DMS53 (cell line): ENCODE results near the gene CLEC14A.

ENCODE experiments used
- DNase-seq: peaks from one replicate; lab custom pipeline; 2025; lab: John Stamatoyannopoulos, UW

Gene CLEC14A

DNA sequence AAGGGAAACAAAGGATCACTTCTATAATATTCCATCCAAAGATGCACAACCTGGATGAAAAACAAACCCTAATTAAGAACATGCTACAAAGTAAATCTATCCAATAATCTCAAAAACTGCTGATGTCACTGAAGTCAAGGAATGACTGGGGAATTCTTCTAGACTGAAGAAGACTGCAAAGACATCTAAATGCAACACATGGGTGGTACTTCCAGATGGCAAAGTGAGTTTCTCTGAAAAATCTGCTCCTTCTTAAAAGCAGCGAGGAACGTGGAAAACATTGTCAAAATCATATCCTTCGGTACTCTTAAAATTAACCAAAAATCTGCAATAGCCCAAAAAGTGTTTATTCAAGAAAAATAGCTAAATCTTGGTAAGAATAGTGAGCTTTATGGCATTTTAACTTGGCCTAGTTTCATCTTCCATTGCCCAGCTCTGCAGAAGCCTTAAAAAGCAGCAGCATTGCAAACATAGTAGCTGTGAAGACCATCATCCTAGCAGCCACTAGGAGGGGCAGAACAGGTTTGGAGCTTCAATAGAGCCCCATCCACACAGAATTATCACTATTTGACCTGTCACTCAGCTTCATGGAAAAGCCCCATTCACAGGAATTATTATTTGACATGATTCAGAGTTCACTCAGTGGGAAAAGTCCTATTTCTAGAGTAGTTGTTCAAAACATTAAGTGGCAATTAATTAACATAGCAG is 7.4 kb downstream of the CLEC14A start:
- peak; percentile 5 for DNase-seq

DNA sequence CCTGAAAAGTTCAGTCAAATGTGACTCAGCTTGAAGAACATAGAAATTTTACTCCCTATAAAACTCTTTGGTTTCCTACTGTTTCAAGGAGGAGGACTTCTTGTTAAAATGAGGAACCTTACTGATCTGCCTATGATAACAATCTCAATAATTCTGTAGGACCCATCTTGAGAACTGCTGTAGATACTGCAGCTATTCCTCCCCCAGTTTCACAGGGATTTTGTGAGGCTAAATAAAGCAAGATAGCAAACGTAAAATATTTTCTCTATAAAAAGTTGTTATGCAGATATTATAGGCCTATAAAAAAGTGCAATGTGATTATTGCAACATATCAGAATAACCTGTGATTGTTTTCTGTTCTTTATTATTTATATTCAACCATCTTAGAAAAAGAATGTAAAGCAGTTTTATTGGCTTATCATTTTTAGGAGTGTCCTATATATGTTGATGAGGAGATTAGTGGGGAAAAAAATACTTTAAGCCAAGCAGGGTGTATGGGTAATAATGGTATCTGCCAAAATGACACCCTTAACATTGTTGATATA is 12.1 kb downstream of the CLEC14A start:
- no peak for DNase-seq

DNA sequence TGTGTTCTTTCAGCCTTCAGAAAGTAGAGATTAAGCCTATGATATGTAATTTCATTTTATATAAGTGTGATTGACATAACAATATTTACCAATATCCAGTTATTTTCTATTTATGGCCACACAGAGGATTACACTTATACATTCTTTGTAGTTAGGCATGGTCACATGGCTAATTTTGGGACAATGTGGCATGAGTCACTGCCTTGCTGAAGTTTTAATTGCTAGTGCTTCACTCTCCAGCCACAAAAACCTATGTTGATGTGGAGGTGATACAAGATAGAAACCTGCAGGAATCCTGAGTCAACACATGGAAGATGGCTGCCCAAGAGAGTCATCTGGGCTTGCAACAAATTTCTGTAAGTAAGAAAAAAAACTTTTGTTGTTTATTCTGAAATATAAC is 17.0 kb downstream of the CLEC14A start:
- no peak for DNase-seq

DNA sequence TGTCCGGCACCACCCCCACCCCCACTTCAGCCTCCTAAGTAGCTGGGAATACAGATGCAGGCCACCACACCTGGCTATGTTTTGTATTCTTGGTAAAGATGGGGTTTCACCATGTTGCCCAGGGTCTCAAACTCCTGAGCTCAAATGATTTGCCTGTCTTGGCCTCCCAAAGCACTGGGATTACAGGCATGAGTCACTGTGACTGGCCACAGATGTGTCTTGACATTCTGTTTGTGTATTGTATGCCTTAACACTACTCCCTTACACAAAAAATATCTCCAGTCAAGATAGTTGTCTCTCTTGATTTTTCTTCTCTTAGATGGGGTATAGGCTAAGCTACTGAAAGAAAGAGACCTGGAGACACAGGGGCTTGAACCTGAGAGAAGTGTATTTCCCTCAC is 17.6 kb downstream of the CLEC14A start:
- no peak for DNase-seq

DNA sequence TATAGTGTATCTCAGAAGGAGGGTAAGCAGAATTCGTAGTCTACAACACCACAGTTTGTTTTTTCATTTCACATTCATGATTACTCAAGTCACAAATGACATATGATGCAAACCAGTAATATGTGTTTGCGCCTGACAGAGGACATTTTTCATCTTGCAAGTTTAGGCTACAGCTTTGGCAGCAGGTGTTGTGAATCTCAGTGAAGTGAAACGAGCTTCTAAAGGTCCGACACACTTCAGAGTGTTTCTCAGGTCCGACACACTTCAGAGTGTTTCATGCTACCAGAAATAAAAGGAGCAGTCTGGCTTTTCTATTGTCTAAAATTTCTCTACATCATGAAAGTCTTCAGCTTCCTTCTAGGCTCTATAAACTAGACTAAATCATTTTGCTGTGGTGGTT is 22.7 kb downstream of the CLEC14A start:
- no peak for DNase-seq

DNA sequence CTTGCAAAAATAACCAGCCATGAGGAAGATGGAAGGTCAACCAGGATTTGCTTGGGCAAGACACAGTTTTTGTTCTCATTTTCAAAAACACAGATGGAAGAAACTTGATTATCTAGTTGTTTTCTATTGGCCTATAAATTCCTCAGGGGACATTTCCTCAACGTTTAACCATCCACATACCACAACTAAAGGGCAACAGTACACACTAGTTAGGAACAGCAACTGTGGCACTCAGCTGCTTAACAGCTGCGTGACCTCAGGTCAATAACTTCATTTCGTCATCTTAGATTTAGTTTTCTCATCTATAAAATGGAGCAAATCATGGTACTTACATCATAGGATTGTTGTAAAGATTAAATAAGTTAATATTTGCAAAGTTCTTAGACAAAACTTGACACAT is 29.5 kb downstream of the CLEC14A start:
- no peak for DNase-seq

DNA sequence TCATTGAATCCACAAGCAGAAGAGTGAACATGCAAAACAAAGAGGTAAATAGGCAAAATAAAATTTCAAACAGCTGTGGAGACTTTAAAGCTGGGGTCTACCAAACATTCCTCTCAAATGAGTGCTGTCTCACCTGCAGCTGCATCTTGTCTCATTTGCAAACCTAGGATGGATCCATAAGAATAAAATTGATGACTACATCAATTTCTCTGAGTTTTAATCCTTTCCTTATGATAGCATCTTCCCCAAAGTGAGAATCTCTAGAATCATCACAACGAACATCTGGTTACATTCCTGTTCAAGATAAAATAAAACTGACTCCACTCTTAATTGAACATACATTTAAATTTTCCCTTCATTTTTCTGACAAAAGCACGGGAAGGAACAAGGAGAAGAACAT is 29.9 kb downstream of the CLEC14A start:
- no peak for DNase-seq

DNA sequence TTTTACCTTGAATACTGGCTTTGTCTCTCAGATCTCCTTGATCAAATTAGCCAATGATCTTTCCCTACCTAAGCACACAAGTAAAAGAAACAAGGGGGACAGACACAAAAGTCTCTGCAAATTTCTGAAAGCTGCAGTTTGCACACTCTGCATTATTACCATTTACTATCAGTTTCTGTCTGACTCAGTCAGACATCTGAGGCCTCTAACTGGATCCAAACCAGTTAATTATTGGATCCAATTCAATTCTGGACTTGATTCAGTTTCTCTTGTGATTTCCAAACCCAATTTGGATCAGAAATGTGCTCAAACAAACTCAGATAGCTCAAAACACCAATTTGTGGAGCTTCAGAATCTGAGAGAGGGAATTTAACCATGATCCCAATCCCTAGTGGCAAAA is 31.6 kb downstream of the CLEC14A start:
- no peak for DNase-seq

DNA sequence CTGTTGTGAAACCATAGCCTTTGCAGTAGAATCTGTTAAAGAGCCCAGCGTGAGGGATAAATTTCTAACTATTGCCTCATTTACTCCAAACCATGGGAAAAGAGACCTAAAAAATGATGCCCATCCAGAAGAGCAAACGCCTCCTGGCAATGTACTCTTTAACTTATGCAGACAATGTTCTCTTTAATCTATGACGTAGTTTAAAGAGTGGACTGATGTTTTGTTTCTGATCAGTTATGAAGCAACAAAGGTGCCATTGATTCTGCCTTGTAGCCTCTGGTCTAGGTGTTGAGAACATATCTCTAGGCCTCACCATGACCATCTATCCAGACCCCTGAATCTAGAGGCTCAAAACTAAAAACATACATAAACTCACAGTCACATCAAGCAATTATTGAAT is 34.8 kb downstream of the CLEC14A start:
- DNase-seq, result no peak

DNA sequence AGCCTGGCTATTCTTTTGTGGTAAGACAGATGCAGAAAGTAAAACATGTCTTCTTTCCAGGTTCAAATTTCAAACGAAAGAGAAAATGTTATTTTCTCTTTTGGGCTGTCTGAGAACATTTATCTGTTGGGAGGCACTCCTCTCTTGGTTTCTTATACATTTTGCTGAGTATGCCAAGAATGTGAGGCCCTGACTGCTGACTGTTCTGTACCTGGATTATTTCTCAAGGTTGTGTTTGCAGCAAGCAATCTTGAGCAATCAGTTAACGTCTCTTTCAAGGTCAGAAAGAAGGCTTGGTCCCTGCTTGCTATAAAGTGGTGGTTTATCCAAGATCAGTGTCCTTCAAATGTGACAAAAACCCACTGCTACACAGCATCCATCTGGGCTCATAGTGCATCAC is 38.3 kb downstream of the CLEC14A start:
- no peak for DNase-seq

DNA sequence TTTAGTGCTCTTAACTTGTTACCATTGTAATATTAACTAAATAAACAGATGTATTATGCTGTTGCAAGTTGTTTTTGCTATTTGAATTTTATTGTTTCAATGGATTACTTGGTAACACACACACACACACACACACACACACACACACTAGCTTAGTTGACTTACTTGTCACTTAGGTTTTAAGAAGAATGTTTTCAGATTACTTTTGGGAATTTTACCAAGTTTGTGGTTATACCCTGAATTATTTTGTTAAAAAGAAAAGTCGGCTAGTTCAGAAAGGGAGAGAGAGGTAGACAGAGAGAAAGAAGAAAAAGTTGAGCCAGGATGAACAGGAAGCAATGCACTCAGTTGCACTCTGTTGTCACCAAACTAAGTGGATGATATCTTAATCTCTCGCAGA is 42.9 kb downstream of the CLEC14A start:
- no peak for DNase-seq

DNA sequence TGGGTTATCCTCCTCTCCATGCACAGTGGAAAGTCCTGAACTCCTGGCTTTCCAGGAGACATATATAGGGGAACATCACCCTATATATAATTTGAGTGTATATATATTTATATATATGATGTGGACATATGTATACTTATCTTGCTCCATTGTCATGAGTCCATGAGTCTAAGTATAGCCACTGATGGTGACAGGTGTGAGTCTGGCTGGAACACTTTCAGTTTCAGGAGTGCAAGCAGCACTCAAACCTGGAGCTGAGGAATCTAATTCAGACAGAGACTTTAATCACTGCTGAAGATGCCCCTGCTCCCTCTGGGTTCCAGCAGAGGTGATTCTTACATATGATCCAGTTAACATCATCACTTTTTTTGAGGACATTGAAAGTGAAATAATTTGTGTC is 43.8 kb downstream of the CLEC14A start:
- DNase-seq, result peak; percentile 22

DNA sequence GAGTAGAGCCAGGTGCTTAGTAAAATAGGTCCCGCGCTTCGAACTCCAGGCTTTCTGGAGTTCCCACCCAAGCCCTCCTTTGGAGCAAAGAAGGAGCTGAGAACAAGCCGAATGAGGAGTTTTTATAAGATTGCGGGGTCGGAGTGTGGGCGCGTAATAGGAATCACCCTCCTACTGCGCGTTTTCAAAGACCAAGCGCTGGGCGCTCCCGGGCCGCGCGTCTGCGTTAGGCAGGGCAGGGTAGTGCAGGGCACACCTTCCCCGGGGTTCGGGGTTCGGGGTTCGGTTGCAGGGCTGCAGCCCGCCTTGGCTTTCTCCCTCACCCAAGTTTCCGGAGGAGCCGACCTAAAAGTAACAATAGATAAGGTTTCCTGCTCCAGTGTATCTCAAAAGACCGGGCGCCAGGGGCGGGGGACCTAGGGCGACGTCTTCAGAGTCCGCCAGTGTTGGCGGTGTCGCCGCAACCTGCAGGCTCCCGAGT is 44.6 kb downstream of the CLEC14A start:
- DNase-seq, result peak; percentile 58

DNA sequence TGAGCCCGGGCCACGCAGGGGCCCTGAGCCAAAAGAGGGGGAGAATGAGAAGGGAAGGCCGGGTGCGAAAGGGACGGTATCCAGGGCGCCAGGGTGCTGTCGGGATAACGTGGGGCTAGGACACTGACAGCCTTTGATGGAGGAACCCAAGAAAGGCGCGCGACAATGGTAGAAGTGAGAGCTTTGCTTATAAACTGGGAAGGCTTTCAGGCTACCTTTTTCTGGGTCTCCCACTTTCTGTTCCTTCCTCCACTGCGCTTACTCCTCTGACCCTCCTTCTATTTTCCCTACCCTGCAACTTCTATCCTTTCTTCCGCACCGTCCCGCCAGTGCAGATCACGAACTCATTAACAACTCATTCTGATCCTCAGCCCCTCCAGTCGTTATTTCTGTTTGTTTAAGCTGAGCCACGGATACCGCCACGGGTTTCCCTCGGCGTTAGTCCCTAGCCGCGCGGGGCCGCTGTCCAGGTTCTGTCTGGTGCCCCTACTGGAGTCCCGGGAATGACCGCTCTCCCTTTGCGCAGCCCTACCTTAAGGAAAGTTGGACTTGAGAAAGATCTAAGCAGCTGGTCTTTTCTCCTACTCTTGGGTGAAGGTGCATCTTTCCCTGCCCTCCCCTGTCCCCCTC is 45.2 kb downstream of the CLEC14A start:
- peak; percentile 64 for DNase-seq

DNA sequence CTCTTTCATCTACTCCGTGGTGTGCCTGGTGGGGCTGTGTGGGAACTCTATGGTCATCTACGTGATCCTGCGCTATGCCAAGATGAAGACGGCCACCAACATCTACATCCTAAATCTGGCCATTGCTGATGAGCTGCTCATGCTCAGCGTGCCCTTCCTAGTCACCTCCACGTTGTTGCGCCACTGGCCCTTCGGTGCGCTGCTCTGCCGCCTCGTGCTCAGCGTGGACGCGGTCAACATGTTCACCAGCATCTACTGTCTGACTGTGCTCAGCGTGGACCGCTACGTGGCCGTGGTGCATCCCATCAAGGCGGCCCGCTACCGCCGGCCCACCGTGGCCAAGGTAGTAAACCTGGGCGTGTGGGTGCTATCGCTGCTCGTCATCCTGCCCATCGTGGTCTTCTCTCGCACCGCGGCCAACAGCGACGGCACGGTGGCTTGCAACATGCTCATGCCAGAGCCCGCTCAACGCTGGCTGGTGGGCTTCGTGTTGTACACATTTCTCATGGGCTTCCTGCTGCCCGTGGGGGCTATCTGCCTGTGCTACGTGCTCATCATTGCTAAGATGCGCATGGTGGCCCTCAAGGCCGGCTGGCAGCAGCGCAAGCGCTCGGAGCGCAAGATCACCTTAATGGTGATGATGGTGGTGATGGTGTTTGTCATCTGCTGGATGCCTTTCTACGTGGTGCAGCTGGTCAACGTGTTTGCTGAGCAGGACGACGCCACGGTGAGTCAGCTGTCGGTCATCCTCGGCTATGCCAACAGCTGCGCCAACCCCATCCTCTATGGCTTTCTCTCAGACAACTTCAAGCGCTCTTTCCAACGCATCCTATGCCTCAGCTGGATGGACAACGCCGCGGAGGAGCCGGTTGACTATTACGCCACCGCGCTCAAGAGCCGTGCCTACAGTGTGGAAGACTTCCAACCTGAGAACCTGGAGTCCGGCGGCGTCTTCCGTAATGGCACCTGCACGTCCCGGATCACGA is 46.0 kb downstream of the CLEC14A start:
- DNase-seq, result peak; percentile 88

DNA sequence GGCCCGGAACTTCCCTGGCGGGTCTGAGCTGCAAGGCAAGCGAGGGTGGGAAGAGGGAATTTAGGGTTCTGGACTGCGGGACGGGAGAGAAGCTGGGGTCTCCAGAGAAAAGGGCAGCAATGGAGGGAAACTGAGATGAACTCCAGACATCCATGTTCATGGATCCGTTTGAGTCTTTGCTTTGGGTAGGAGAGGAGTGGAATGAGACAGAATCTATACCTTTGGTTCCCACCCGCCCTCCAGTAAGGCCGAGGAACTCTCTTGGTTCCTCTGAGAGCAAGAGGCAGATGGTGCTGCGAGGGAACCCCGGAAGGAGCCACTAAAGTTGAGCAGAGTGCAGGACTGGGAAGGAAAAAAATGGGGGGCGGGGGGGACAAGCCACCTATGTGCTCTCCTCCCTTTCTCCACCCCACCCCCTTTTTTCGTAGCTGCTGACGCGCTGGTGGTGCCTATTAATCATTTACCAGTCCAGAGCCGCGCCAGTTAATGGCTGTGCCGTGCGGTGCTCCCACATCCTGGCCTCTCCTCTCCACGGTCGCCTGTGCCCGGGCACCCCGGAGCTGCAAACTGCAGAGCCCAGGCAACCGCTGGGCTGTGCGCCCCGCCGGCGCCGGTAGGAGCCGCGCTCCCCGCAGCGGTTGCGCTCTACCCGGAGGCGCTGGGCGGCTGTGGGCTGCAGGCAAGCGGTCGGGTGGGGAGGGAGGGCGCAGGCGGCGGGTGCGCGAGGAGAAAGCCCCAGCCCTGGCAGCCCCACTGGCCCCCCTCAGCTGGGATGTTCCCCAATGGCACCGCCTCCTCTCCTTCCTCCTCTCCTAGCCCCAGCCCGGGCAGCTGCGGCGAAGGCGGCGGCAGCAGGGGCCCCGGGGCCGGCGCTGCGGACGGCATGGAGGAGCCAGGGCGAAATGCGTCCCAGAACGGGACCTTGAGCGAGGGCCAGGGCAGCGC is 47.0 kb downstream of the CLEC14A start:
- peak; percentile 89 for DNase-seq

DNA sequence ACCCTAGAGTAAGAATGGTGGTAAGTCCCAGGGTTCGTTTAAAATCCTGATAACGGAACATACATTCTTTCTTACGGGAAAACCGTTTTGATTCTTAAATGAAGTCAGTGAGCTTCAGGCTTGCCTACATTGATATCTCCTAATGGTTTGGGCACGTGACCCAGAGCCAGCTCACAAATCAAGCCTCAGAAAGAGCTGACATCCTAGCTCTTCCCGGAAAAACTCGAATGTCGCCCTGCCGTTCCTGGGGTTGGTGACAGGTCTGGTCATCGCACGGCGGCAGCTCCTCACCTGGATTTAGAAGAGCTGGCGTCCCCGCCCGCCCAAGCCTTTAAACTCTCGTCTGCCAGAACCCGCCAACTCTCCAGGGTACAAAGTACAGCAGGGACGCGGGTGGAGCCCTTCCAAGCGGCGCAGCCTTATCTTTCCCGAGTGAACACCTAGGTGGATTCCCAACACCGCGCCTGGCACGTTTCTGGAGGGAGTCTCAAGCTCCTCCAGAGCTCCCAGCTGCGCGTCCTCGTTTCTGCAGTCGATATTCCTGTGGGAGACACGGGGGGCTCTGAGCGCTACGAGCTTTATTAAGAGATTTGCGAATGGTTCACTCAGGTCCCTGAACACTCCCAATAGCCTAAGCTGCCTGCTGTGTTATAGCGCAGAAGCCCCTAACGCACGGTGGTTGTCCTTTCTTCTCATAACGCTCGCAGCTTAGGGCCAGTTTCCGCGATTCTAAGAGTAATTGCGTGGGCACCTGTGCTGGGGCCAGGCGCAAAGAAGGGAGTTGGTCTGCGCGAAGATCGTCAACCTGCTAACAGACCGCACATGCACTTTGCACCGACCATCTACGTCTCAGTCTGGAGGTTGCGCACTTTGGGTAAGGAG is 47.9 kb downstream of the CLEC14A start, which contains the start of gene SSTR1:
Gene SSTR1, plus strand, starts transcription at position 169 of the 882 bp plus-strand sequence. CDS start 1,486 bp downstream, outside the sequence.
- peak; percentile 70 for DNase-seq

DNA sequence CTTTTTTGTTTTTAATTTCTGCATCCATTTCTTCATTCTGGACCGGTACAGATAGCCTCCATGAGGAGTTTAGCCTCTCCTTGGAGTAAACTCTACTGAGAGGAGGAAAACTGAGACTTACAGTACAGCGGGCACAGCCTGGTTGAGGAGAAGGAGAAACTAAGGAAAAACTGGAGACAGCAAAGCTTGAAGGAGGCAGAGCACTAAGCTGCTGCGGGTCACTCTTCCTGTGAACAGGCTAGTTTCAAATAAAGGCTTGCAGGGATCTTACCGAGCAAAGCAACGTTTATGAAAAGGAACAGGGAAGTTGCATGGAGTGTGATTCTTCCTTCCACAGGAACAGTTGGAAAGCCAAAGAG is 48.5 kb downstream of the CLEC14A start:
- DNase-seq, result no peak

DNA sequence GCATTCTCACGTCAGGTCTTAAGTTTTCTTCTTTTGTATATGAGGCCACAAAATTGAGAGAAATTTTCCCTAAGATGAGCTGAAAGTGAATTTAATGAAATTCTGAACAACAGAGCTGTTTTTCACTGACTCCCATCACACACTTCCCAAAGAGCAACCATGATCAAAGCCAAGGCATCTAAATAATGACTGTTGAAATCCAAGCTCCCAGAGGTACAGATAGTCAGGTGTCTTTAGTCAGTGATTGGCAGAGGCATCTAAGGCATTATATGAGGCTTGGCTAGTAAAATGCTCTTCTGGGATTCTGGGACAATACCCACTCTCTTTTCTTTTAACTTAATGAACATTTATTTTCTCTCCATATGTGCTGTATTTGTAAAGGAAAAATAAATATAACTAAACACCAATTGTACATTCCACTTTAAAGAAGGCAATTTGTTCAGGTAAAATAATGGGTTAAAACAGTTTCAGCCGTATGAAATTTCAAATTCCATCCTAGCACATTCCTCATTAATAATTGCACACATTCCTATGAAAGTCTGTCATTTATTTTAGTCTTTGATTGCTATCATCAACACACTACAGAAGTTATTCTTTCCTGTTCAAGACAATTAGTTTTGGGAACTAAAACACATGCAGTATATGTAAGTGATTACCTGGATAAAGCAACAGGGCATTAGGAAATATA is 49.1 kb downstream of the CLEC14A start:
- DNase-seq, result no peak
